H9 (cell line): ENCODE data around the gene GARIN5A. TPM values are rescaled to one million over a fixed set of nuclear protein-coding genes. Genes with fewer than 3 reads are reported as not detected.

Experiments used
- DNase-seq: peaks from one replicate; pipeline ENCODE4 v3.0.0-alpha.2; 2017
- H2AFZ ChIP-seq: one replicate; pipeline ENCODE4 v1.6.1; 2013; ENCODE audit warnings: mild to moderate bottlenecking, low read length, control low read depth, moderate library complexity
- H2AK5ac ChIP-seq: 2 replicates; pipeline ENCODE4 v1.6.1; 2013; ENCODE audit warnings: low read length, control low read depth, mixed read lengths; ENCODE audit not compliant: insufficient read length
- H2BK120ac ChIP-seq: one replicate; pipeline ENCODE4 v1.6.1; 2013; ENCODE audit warnings: low read depth, mild to moderate bottlenecking, low read length, control low read depth, inconsistent platforms; ENCODE audit not compliant: poor library complexity, severe bottlenecking
- H2BK12ac ChIP-seq: 2 replicates; pipeline ENCODE4 v1.6.1; 2013; ENCODE audit warnings: low read length, control low read depth, mixed read lengths, low read depth; ENCODE audit not compliant: insufficient read length
- H2BK15ac ChIP-seq: 2 replicates; pipeline ENCODE4 v1.6.1; 2013; ENCODE audit warnings: low read depth, low read length, control low read depth
- H2BK20ac ChIP-seq: one replicate; pipeline ENCODE4 v1.6.1; 2013; ENCODE audit warnings: low read depth, mild to moderate bottlenecking, low read length, control low read depth, inconsistent platforms; ENCODE audit not compliant: poor library complexity, severe bottlenecking
- H2BK5ac ChIP-seq: 2 replicates; pipeline ENCODE4 v1.6.1; 2013; ENCODE audit warnings: low read length, control low read depth, mixed read lengths; ENCODE audit not compliant: insufficient read length
- H3K14ac ChIP-seq: 2 replicates; pipeline ENCODE4 v1.6.1; 2013; ENCODE audit warnings: low read length, control low read depth; ENCODE audit not compliant: insufficient read depth
- H3K18ac ChIP-seq: 2 replicates; pipeline ENCODE4 v1.6.1; 2013; ENCODE audit warnings: low read depth, mild to moderate bottlenecking, mixed read lengths, low read length, control low read depth; ENCODE audit not compliant: insufficient read length
- H3K23ac ChIP-seq: 2 replicates; pipeline ENCODE4 v1.6.1; 2013; ENCODE audit warnings: low read length, control low read depth, mixed read lengths, low read depth; ENCODE audit not compliant: insufficient read length
- H3K23me2 ChIP-seq: 2 replicates; pipeline ENCODE4 v1.6.1; 2013; ENCODE audit warnings: low read depth, mild to moderate bottlenecking, mixed read lengths, low read length, control low read depth; ENCODE audit not compliant: insufficient read length, poor library complexity, severe bottlenecking
- H3K27ac ChIP-seq: 2 replicates; pipeline ENCODE4 v1.5.1; 2013; ENCODE audit warnings: low read length, control low read depth, mixed read lengths, low read depth; ENCODE audit not compliant: insufficient read length
- H3K27me3 ChIP-seq: 2 replicates; pipeline ENCODE4 v1.6.1; 2013; ENCODE audit warnings: low read length, control low read depth, inconsistent platforms; ENCODE audit not compliant: insufficient read depth
- H3K4ac ChIP-seq: 2 replicates; pipeline ENCODE4 v1.6.1; 2013; ENCODE audit warnings: low read depth, mild to moderate bottlenecking, control low read depth, inconsistent platforms, low read length, moderate library complexity
- H3K4me1 ChIP-seq: 2 replicates; pipeline ENCODE4 v1.6.1; 2013; ENCODE audit warnings: low read length, control low read depth, inconsistent platforms; ENCODE audit not compliant: insufficient read depth
- H3K4me2 ChIP-seq: 2 replicates; pipeline ENCODE4 v1.6.1; 2013; ENCODE audit warnings: low read length, control low read depth, mixed read lengths; ENCODE audit not compliant: insufficient read length, insufficient read depth
- H3K56ac ChIP-seq: 2 replicates; pipeline ENCODE4 v1.6.1; 2013; ENCODE audit warnings: low read depth, mild to moderate bottlenecking, mixed read lengths, low read length, control low read depth; ENCODE audit not compliant: insufficient read length
- H3K79me1 ChIP-seq: 2 replicates; pipeline ENCODE4 v1.6.1; 2013; ENCODE audit warnings: low read depth, mild to moderate bottlenecking, moderate library complexity, low read length, control low read depth, inconsistent platforms; ENCODE audit not compliant: insufficient read depth, poor library complexity, severe bottlenecking
- H3K79me2 ChIP-seq: 2 replicates; pipeline ENCODE4 v1.6.1; 2013; ENCODE audit warnings: low read length, control low read depth, inconsistent platforms; ENCODE audit not compliant: insufficient read depth
- H3K9ac ChIP-seq: 2 replicates; pipeline ENCODE4 v1.6.1; 2013; ENCODE audit warnings: low read length, control low read depth, mixed read lengths; ENCODE audit not compliant: insufficient read length; ENCODE audit errors: extremely low read depth
- H3K9me3 ChIP-seq: one replicate; pipeline ENCODE4 v1.6.1; 2013; ENCODE audit warnings: low read depth, low read length, inconsistent platforms; ENCODE audit not compliant: control insufficient read depth
- H3T11ph ChIP-seq: one replicate; pipeline ENCODE4 v1.6.1; 2013; ENCODE audit warnings: mild to moderate bottlenecking, low read length, control low read depth, inconsistent platforms
- H4K20me1 ChIP-seq: one replicate; pipeline ENCODE4 v1.6.1; 2013; ENCODE audit not compliant: control insufficient read depth, insufficient read length, insufficient read depth
- H4K5ac ChIP-seq: 2 replicates; pipeline ENCODE4 v1.6.1; 2013; ENCODE audit warnings: low read depth, mild to moderate bottlenecking, mixed read lengths, low read length, control low read depth; ENCODE audit not compliant: insufficient read length
- H4K8ac ChIP-seq: replicated peaks from 2 replicates; pipeline ENCODE4 v1.6.1; 2013; ENCODE audit warnings: low read length, control low read depth, mixed read lengths, low read depth; ENCODE audit not compliant: insufficient read length
- H4K91ac ChIP-seq: 2 replicates; pipeline ENCODE4 v1.6.1; 2013; ENCODE audit warnings: low read depth, mild to moderate bottlenecking, moderate library complexity, mixed read lengths, low read length, control low read depth; ENCODE audit not compliant: insufficient read length
- H3K27ac Mint-ChIP-seq, 3 experiments: 2 replicates in 2 of 3; 3 replicates in 1 of 3; pipeline ENCODE4 v1.8.0; 2020 to 2021; ENCODE audit warnings: mixed read lengths in 3 of 3, mild to moderate bottlenecking in 1 of 3, moderate library complexity in 1 of 3
- H3K27me3 Mint-ChIP-seq: 2 replicates; pipeline ENCODE4 v1.8.0; 2021; ENCODE audit warnings: low read depth, mild to moderate bottlenecking, moderate library complexity, mixed read lengths
- H3K36me3 Mint-ChIP-seq, 3 experiments: 2 replicates in 2 of 3; 3 replicates in 1 of 3; pipeline ENCODE4 v1.8.0; 2020 to 2021; ENCODE audit warnings: low read depth in 3 of 3, mixed read lengths in 3 of 3; ENCODE audit not compliant: insufficient read depth in 1 of 3
- H3K4me1 Mint-ChIP-seq, 2 experiments: 2 replicates each; pipeline ENCODE4 v1.8.0; 2020; ENCODE audit warnings: mixed read lengths in 2 of 2
- H3K4me3 Mint-ChIP-seq, 2 experiments: 2 replicates in 1 of 2; 3 replicates in 1 of 2; pipeline ENCODE4 v1.8.0; 2020 to 2021; ENCODE audit warnings: mild to moderate bottlenecking in 2 of 2, mixed read lengths in 2 of 2, moderate library complexity in 1 of 2
- H3K9me3 Mint-ChIP-seq, 2 experiments: 2 replicates in 1 of 2; 3 replicates in 1 of 2; pipeline ENCODE4 v1.8.0; 2020; ENCODE audit warnings: mild to moderate bottlenecking in 2 of 2, mixed read lengths in 2 of 2, moderate library complexity in 1 of 2
- CTCF ChIP-seq: fragments of 200-600 bp; sonication (generic); conservative IDR thresholded peaks from 3 replicates; pipeline ENCODE4 v1.8.0; 2021; ENCODE audit warnings: antibody characterized with exemption, mild to moderate bottlenecking
- WGBS: extraction: QIAGEN DNeasy Blood & Tissue Kit; methylation state at CpG from one replicate; pipeline ENCODE4 v1.1.7; 2013; ENCODE audit warnings: missing lambda C conversion rate, low lambda C conversion rate, mixed read lengths; ENCODE audit not compliant: insufficient read length; ENCODE audit errors: extremely low coverage; 5-methylcytosine and 5-hydroxymethylcytosine counted together
- total RNA-seq: library from RNA; stranded (reverse); gene quantifications from 2 replicates; pipeline ENCODE4 v1.2.1, GENCODE V29; 2021

GARIN5A gene
- total RNA-seq, 1 experiment from 2014 or later: 9.5 TPM

- Histone ChIP-seq H2BK15ac (no peak overlapping the region), H3K14ac (no peak overlapping the region; the same call in 1 of the 2 replicates), H2AFZ (no peak overlapping the region), H3K79me1 (no peaks in the 10 kb centered on the region), H3K27ac (no peak overlapping the region), H3K79me2 (no peaks in the 10 kb centered on the region), H4K5ac (no peak overlapping the region), H3K23me2 (no peaks in the 10 kb centered on the region), H3K9ac (no peak overlapping the region), H3K4me2 (no peak overlapping the region), H3K4me1 (no peaks in the 10 kb centered on the region), H2BK5ac (no peak overlapping the region), H3K56ac (no peak overlapping the region), H3K9me3 (no peaks in the 10 kb centered on the region), H2BK120ac (no peak overlapping the region), H2BK12ac (no peak overlapping the region), H4K91ac (no peak overlapping the region), H3K23ac (no peak overlapping the region), H3K27me3 (peaks cover 2% of the 10 kb centered on the region; the same call in 1 of the 2 replicates), H4K8ac (no peak overlapping the region), H3K4ac (no peak overlapping the region), H3K18ac (no peak overlapping the region), H2BK20ac (no peak overlapping the region), H3T11ph (no peak overlapping the region), H2AK5ac (no peak overlapping the region), H4K20me1 (no peaks in the 10 kb centered on the region)
- TF ChIP-seq CTCF: no peak
- peaks cover 35% of the 10 kb centered on the region for H3K27me3 Mint-ChIP-seq
- WGBS: no CpG with 5 or more reads among the region's 30 CpGs
- no peak overlapping the region for H3K27ac Mint-ChIP-seq
- no peak overlapping the region for H3K4me3 Mint-ChIP-seq
- peaks cover 5 to 11% of the 10 kb centered on the region in 2 experiments; a peak in 3 of 4 replicates for H3K4me1 Mint-ChIP-seq
- no peaks in the 10 kb centered on the region; a peak in 1 of 5 replicates for H3K9me3 Mint-ChIP-seq
- no peaks in the 10 kb centered on the region; a peak in 3 of 7 replicates for H3K36me3 Mint-ChIP-seq
- no peak for DNase-seq
These were observed 29.4 kb upstream of the GARIN5A start for GRCh38 chr19:50505856-50506611.
